ENCODE measurements around the gene ADAT1. TPM values are rescaled to one million over a fixed set of nuclear protein-coding genes. Genes with fewer than 3 reads are reported as not detected.

The ADAT1 gene
- total and polyA plus RNA-seq, 2 of the 13 experiments (the other 11 are each of a cell fraction or from before 2014, with no cell fraction given): 18.4 to 40.8 TPM

DNA sequence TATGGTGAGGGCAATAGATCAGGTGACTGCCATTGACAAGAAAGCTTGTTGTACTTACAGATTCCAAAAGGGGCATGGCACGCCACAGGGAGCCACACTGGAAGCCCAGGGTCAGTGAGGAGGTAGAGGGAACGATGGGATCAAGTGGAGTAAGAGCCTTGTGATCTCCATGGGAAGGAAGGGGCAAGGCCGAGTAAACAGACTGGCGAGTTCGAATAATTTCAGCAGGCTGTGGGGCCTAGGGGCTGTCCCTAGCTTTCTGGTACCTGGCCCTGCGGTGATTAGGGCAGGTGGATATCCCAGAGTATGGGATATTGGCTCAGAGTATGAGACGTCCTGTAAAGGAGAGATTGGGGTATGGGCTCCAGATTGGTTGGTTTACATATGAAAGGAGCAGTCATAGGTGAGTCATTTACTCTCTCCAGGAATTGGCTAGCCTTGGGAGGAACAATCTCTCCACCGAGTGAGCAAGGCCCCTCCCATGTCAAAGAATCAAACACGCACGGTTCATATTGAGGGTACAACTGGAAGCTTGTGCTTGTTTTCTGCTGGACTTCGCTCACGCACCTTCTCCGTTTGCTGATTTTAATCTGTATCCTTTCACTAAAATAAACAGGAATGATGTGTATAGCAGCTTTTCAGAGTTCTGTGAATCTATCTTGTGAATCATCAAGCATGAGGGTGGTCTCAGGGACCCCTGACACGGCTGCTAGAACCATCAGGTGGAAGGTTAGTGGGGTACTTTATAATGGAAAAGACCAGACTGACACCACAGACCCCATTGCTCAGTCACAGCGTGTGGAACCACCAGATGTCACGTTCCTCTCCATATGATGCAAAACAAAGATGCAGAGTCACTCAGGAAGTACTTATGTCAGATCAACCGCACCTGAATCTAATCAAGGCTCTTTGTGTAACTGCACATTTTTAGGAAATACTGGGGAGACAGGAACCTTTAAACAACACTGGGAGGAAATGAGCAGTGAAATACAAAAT is 29.0 kb downstream of the ADAT1 start:
- Histone ChIP-seq H3K27me3 (ENCODE audit: control insufficient read depth in 1 of 2, insufficient read depth in 2 of 2, low read length in 2 of 2) (no peaks in the 10 kb centered on the region), H3K79me2 (ENCODE audit: insufficient read depth, low read length) (no peaks in the 10 kb centered on the region), H3K27ac (ENCODE audit: extremely low read length, insufficient read depth, low read length) (peak overlapping the region; percentile 72), H4K20me1 (ENCODE audit: insufficient read depth, low read length) (no peaks in the 10 kb centered on the region), H3K4me3 (replicated peaks in 1 of 3; ENCODE audit: insufficient read depth in 1 of 3, low read depth in 2 of 3, low read length in 3 of 3) (peak overlapping the region in 2 of 3 experiments; percentile 10 to 42; a peak in 3 of 6 replicates), H3K9me3 (ENCODE audit: low read length) (no peaks in the 10 kb centered on the region), H3K4me1 (ENCODE audit: insufficient read depth, low read length) (peaks cover 20% of the 10 kb centered on the region), H2AFZ (ENCODE audit: low read length) (peak overlapping the region; percentile 55), H3K36me3 (replicated peaks in 1 of 2; ENCODE audit: control insufficient read depth in 1 of 2, insufficient read depth in 2 of 2, low read length in 2 of 2) (peaks cover 0 to under 1% of the 10 kb centered on the region in 2 experiments; a peak in 2 of 5 replicates), H3K9ac (ENCODE audit: insufficient read depth, low read depth, low read length) (peak overlapping the region; percentile 21), H3K4me2 (ENCODE audit: low read depth, low read length) (peak overlapping the region; percentile 54)
- CTCF ChIA-PET (ENCODE audit: low intra/inter-chr PET ratio, low total read pairs): no interaction called here
- POLR2A ChIA-PET: no interaction called here
- in situ Hi-C loops (cut with HindIII; ENCODE audit: extremely low pct_ligation_motif_present, low pct_unique_long_range_greater_than_20kb) (no loop called here), intact Hi-C loops (cut with micrococcal nuclease; ENCODE audit: unreplicated experiment) (loop anchor here (1.0 to 5.0 kb wide), 3 partner anchors 27 to 73 kb away; partner anchors contain the start of gene TMEM231)
- FAIRE-seq (peak; percentile 67), DNase-seq (ENCODE audit: low spot score) (peak; percentile 87), ATAC-seq (peak; percentile 97)
- 34% methylated on average over 17 of the region's 17 CpGs for WGBS (ENCODE audit: low lambda C conversion rate)
- no TSS peak for BruUV-seq (replicated peaks)
- TF ChIP-seq CENPX (CRISPR knock-in tag; IDR thresholded peaks at IDR 0.05) (no peak), ZNF431 (CRISPR knock-in tag; IDR thresholded peaks at IDR 0.05; ENCODE audit: borderline replicate concordance, low read depth) (0 out of 2 replicates have a peak, but pooled peaks have one; percentile 18), BRCA1 (CRISPR knock-in tag; IDR thresholded peaks at IDR 0.05) (no peak), CHD4 (IDR thresholded peaks at IDR 0.05; ENCODE audit: borderline replicate concordance, low read length) (peak; percentile 72; the same call in 1 of the 2 replicates), HNF4A (CRISPR knock-in tag; IDR thresholded peaks at IDR 0.05) (peak; percentile 61), RARA (CRISPR knock-in tag; IDR thresholded peaks at IDR 0.05) (peak; percentile 83), ZNF775 (CRISPR knock-in tag; IDR thresholded peaks at IDR 0.05; ENCODE audit: borderline replicate concordance) (no peak), CBX2 (IDR thresholded peaks at IDR 0.05; ENCODE audit: low read depth, low read length) (no peak), CBX2 (CRISPR knock-in tag; IDR thresholded peaks at IDR 0.05; ENCODE audit: low read depth) (no peak), ZNF230 (CRISPR knock-in tag; IDR thresholded peaks at IDR 0.05) (no peak)
- TF ChIP-seq, protein P1, sequence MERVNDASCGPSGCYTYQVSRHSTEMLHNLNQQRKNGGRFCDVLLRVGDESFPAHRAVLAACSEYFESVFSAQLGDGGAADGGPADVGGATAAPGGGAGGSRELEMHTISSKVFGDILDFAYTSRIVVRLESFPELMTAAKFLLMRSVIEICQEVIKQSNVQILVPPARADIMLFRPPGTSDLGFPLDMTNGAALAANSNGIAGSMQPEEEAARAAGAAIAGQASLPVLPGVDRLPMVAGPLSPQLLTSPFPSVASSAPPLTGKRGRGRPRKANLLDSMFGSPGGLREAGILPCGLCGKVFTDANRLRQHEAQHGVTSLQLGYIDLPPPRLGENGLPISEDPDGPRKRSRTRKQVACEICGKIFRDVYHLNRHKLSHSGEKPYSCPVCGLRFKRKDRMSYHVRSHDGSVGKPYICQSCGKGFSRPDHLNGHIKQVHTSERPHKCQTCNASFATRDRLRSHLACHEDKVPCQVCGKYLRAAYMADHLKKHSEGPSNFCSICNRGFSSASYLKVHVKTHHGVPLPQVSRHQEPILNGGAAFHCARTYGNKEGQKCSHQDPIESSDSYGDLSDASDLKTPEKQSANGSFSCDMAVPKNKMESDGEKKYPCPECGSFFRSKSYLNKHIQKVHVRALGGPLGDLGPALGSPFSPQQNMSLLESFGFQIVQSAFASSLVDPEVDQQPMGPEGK (CRISPR knock-in tag; IDR thresholded peaks at IDR 0.05): peak; percentile 70; the same call in 1 of the 2 replicates
- TF ChIP-seq, protein P2, sequence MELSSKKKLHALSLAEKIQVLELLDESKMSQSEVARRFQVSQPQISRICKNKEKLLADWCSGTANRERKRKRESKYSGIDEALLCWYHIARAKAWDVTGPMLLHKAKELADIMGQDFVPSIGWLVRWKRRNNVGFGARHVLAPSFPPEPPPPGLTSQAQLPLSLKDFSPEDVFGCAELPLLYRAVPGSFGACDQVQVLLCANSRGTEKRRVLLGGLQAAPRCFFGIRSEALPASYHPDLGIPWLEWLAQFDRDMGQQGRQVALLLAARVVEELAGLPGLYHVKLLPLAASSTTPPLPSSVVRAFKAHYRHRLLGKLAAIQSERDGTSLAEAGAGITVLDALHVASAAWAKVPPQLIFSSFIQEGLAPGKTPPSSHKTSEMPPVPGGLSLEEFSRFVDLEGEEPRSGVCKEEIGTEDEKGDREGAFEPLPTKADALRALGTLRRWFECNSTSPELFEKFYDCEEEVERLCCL (CRISPR knock-in tag; IDR thresholded peaks at IDR 0.05; ENCODE audit: borderline replicate concordance): no peak
- TF ChIP-seq, protein P3, sequence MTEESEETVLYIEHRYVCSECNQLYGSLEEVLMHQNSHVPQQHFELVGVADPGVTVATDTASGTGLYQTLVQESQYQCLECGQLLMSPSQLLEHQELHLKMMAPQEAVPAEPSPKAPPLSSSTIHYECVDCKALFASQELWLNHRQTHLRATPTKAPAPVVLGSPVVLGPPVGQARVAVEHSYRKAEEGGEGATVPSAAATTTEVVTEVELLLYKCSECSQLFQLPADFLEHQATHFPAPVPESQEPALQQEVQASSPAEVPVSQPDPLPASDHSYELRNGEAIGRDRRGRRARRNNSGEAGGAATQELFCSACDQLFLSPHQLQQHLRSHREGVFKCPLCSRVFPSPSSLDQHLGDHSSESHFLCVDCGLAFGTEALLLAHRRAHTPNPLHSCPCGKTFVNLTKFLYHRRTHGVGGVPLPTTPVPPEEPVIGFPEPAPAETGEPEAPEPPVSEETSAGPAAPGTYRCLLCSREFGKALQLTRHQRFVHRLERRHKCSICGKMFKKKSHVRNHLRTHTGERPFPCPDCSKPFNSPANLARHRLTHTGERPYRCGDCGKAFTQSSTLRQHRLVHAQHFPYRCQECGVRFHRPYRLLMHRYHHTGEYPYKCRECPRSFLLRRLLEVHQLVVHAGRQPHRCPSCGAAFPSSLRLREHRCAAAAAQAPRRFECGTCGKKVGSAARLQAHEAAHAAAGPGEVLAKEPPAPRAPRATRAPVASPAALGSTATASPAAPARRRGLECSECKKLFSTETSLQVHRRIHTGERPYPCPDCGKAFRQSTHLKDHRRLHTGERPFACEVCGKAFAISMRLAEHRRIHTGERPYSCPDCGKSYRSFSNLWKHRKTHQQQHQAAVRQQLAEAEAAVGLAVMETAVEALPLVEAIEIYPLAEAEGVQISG (CRISPR knock-in tag; IDR thresholded peaks at IDR 0.05): 0 out of 2 replicates have a peak, but pooled peaks have one; percentile 30
- TF ChIP-seq, protein P4, sequence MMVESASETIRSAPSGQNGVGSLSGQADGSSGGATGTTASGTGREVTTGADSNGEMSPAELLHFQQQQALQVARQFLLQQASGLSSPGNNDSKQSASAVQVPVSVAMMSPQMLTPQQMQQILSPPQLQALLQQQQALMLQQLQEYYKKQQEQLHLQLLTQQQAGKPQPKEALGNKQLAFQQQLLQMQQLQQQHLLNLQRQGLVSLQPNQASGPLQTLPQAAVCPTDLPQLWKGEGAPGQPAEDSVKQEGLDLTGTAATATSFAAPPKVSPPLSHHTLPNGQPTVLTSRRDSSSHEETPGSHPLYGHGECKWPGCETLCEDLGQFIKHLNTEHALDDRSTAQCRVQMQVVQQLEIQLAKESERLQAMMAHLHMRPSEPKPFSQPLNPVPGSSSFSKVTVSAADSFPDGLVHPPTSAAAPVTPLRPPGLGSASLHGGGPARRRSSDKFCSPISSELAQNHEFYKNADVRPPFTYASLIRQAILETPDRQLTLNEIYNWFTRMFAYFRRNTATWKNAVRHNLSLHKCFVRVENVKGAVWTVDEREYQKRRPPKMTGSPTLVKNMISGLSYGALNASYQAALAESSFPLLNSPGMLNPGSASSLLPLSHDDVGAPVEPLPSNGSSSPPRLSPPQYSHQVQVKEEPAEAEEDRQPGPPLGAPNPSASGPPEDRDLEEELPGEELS (CRISPR knock-in tag; IDR thresholded peaks at IDR 0.05): peak; percentile 69
